ENCODE measurements around the gene IGF1R. TPM values are rescaled to one million over a fixed set of nuclear protein-coding genes. Genes with fewer than 3 reads are reported as not detected.

Gene IGF1R
- total and polyA plus RNA-seq, 2 of the 13 experiments (the other 11 are each of a cell fraction or from before 2014, with no cell fraction given) = 15.9 to 18.4 TPM

DNA sequence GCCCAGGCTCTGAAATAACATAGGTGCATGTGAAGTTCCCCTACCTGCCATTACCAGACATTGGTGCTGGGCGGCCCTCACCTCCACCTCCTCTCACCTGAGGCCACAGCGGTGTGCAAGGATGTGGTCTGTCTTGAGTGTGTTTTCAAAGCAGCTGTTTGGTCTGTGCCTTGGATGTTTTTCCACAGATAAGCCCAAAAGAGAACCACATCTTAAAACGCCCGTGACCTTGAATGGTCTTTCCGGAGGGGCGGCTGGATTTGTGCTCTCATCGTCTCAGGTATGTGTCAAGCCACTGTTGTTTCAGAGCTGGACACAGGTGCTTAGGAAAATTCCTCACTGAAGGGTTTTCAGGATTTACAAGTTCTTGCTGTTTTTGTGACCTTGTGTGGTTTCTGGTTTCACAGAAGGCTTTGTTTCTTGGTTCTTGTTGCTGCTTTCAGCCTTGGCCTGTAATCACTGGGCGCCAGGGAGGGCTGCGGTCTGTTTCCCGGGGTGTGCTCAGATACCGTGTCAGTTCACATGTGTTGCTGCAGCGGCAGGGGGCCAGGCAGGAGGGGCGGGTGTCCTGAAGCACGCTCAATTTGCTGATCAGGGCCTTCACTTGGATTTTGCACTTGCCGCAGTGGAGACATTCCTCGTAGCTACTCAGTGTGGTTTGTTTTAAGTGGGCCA lies 128.4 kb downstream of the IGF1R start (continued):
- 0 out of 2 replicates have a peak, but pooled peaks have one; percentile 11 for TF ChIP-seq ELF3 (CRISPR knock-in tag; IDR thresholded peaks at IDR 0.05)
- TF ChIP-seq, protein P1, sequence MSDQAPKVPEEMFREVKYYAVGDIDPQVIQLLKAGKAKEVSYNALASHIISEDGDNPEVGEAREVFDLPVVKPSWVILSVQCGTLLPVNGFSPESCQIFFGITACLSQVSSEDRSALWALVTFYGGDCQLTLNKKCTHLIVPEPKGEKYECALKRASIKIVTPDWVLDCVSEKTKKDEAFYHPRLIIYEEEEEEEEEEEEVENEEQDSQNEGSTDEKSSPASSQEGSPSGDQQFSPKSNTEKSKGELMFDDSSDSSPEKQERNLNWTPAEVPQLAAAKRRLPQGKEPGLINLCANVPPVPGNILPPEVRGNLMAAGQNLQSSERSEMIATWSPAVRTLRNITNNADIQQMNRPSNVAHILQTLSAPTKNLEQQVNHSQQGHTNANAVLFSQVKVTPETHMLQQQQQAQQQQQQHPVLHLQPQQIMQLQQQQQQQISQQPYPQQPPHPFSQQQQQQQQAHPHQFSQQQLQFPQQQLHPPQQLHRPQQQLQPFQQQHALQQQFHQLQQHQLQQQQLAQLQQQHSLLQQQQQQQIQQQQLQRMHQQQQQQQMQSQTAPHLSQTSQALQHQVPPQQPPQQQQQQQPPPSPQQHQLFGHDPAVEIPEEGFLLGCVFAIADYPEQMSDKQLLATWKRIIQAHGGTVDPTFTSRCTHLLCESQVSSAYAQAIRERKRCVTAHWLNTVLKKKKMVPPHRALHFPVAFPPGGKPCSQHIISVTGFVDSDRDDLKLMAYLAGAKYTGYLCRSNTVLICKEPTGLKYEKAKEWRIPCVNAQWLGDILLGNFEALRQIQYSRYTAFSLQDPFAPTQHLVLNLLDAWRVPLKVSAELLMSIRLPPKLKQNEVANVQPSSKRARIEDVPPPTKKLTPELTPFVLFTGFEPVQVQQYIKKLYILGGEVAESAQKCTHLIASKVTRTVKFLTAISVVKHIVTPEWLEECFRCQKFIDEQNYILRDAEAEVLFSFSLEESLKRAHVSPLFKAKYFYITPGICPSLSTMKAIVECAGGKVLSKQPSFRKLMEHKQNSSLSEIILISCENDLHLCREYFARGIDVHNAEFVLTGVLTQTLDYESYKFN (CRISPR knock-in tag; conservative IDR thresholded peaks at IDR 0.05) = peak; percentile 49

DNA sequence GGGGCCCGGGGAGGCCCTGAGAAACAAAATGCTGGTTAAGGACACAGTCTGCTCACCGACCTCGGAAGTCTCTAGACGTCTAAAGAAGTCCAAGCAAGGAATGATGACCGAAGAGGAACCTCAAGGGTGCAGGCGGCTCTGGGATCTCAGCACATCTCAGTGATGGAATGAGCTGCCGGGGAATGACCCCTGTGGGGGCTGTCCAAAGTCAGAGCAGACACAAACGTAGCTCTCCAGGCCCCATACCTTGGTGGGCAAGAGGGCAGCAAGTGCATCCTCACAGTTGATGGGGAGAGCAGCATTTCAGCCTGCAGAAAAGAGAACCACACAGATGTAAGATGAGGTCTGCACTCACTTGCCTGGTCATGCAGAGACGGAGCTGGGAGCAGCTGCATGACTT lies 129.1 kb downstream of the IGF1R start:
- in situ Hi-C loops (cut with HindIII; ENCODE audit: extremely low pct_ligation_motif_present, low pct_unique_long_range_greater_than_20kb) = loop anchor here (10.0 kb wide), 1 partner anchor 123 kb away; no protein-coding TSS in a partner anchor
- ATAC-seq = no peak; the same call in 2 of the 3 replicates
- ChIA-PET CTCF (ENCODE audit: low intra/inter-chr PET ratio, low total read pairs) (no interaction called here), POLR2A (interaction anchor here (1.6 kb wide), 1 partner anchor 73 kb away, joined by 3 read pairs; no protein-coding TSS in a partner anchor)
- DNase-seq (ENCODE audit: low spot score) = no peak
- H3K4me2 ChIP-seq (ENCODE audit: low read depth, low read length) = peak overlapping the region; percentile 81
- no TSS peak for BruUV-seq (replicated peaks)
- peaks cover 78% of the 10 kb centered on the region for H3K79me2 ChIP-seq (ENCODE audit: insufficient read depth, low read length)
- intact Hi-C loops (cut with micrococcal nuclease; ENCODE audit: unreplicated experiment) = loop anchor here (5.0 to 10.0 kb wide), 4 partner anchors 55 to 335 kb away; no protein-coding TSS in a partner anchor
- no peak overlapping the region for H2AFZ ChIP-seq (ENCODE audit: low read length)
- FAIRE-seq = no peak
- no peak overlapping the region for H3K4me3 ChIP-seq (replicated peaks in 1 of 3; ENCODE audit: insufficient read depth in 1 of 3, low read depth in 2 of 3, low read length in 3 of 3)
- peaks cover 68% of the 10 kb centered on the region for H3K4me1 ChIP-seq (ENCODE audit: insufficient read depth, low read length)
- peak overlapping the region; percentile 45 for H3K27ac ChIP-seq (ENCODE audit: extremely low read length, insufficient read depth, low read length)
- 0 out of 2 replicates have a peak overlapping the region, but pooled peaks have one; percentile 39 for H3K9ac ChIP-seq (ENCODE audit: insufficient read depth, low read depth, low read length)
- H3K9me3 ChIP-seq (ENCODE audit: low read length) = no peaks in the 10 kb centered on the region
- WGBS (ENCODE audit: low lambda C conversion rate) = 71% methylated on average over 9 of the region's 9 CpGs
- peaks cover 59% of the 10 kb centered on the region for H4K20me1 ChIP-seq (ENCODE audit: insufficient read depth, low read length)
- no peaks in the 10 kb centered on the region for H3K27me3 ChIP-seq (ENCODE audit: control insufficient read depth in 1 of 2, insufficient read depth in 2 of 2, low read length in 2 of 2)
- no peaks in the 10 kb centered on the region; a peak in 1 of 5 replicates for H3K36me3 ChIP-seq (replicated peaks in 1 of 2; ENCODE audit: control insufficient read depth in 1 of 2, insufficient read depth in 2 of 2, low read length in 2 of 2)
- no peak for TF ChIP-seq POLR2AphosphoS5 (IDR thresholded peaks at IDR 0.05; ENCODE audit: low read depth, low read length)
- no peak for TF ChIP-seq ADNP (CRISPR knock-in tag; IDR thresholded peaks at IDR 0.05)
- no peak for TF ChIP-seq SCMH1 (CRISPR knock-in tag; IDR thresholded peaks at IDR 0.05; ENCODE audit: borderline replicate concordance)
- no peak for TF ChIP-seq TOPORS (CRISPR knock-in tag; IDR thresholded peaks at IDR 0.05)
- TF ChIP-seq, protein P2, sequence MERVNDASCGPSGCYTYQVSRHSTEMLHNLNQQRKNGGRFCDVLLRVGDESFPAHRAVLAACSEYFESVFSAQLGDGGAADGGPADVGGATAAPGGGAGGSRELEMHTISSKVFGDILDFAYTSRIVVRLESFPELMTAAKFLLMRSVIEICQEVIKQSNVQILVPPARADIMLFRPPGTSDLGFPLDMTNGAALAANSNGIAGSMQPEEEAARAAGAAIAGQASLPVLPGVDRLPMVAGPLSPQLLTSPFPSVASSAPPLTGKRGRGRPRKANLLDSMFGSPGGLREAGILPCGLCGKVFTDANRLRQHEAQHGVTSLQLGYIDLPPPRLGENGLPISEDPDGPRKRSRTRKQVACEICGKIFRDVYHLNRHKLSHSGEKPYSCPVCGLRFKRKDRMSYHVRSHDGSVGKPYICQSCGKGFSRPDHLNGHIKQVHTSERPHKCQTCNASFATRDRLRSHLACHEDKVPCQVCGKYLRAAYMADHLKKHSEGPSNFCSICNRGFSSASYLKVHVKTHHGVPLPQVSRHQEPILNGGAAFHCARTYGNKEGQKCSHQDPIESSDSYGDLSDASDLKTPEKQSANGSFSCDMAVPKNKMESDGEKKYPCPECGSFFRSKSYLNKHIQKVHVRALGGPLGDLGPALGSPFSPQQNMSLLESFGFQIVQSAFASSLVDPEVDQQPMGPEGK (CRISPR knock-in tag; IDR thresholded peaks at IDR 0.05) = no peak
- TF ChIP-seq, protein P3, sequence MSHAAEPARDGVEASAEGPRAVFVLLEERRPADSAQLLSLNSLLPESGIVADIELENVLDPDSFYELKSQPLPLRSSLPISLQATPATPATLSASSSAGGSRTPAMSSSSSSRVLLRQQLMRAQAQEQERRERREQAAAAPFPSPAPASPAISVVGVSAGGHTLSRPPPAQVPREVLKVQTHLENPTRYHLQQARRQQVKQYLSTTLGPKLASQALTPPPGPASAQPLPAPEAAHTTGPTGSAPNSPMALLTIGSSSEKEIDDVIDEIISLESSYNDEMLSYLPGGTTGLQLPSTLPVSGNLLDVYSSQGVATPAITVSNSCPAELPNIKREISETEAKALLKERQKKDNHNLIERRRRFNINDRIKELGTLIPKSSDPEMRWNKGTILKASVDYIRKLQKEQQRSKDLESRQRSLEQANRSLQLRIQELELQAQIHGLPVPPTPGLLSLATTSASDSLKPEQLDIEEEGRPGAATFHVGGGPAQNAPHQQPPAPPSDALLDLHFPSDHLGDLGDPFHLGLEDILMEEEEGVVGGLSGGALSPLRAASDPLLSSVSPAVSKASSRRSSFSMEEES (CRISPR knock-in tag; IDR thresholded peaks at IDR 0.05) = no peak
- TF ChIP-seq ZC3H4 (CRISPR knock-in tag; IDR thresholded peaks at IDR 0.05; ENCODE audit: borderline replicate concordance) = no peak
- no peak for TF ChIP-seq RNF2 (conservative IDR thresholded peaks at IDR 0.05; ENCODE audit: low read depth)
- no peak for TF ChIP-seq GABPA (IDR thresholded peaks at IDR 0.05; ENCODE audit: low read depth, low read length)
- TF ChIP-seq GABPA (CRISPR knock-in tag; IDR thresholded peaks at IDR 0.05; ENCODE audit: low read depth) = no peak
- TF ChIP-seq HCFC1 (IDR thresholded peaks at IDR 0.05; ENCODE audit: low read depth, low read length) = no peak
- no peak for TF ChIP-seq PAF1 (CRISPR knock-in tag; IDR thresholded peaks at IDR 0.05)
- TF ChIP-seq, protein P4, sequence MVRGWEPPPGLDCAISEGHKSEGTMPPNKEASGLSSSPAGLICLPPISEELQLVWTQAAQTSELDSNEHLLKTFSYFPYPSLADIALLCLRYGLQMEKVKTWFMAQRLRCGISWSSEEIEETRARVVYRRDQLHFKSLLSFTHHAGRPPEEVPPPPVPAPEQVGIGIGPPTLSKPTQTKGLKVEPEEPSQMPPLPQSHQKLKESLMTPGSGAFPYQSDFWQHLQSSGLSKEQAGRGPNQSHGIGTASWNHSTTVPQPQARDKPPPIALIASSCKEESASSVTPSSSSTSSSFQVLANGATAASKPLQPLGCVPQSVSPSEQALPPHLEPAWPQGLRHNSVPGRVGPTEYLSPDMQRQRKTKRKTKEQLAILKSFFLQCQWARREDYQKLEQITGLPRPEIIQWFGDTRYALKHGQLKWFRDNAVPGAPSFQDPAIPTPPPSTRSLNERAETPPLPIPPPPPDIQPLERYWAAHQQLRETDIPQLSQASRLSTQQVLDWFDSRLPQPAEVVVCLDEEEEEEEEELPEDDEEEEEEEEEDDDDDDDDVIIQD (CRISPR knock-in tag; IDR thresholded peaks at IDR 0.05; ENCODE audit: low read depth) = no peak
